ENCODE measurements around the gene CLSTN1.
"Not testable (repeated sequence)": the region's sequence is repeated elsewhere in the genome, so short reads cannot be mapped to it uniquely, and the experiment has no call there.

Gene CLSTN1

GRCh38 chr1:9808459-9808858 is 15.3 kb downstream of the CLSTN1 start:
- no peak for DNase-seq (ENCODE audit: low spot score)
- ChIA-PET CTCF (no interaction called here), POLR2A (ENCODE audit: low non-redundant PET) (no interaction called here)
- peak overlapping the region; percentile 63 for H3K27ac ChIP-seq
- no peak for TF ChIP-seq CTCF (conservative IDR thresholded peaks at IDR 0.05; ENCODE audit: low read depth)

GRCh38 chr1:9807541-9807940 is 16.2 kb downstream of the CLSTN1 start:
- TF ChIP-seq CTCF (conservative IDR thresholded peaks at IDR 0.05; ENCODE audit: low read depth) = no peak
- DNase-seq (ENCODE audit: low spot score) = no peak
- CTCF ChIA-PET = no interaction called here
- peak overlapping the region; percentile 47 for H3K27ac ChIP-seq
- POLR2A ChIA-PET (ENCODE audit: low non-redundant PET) = no interaction called here

- DNase-seq (ENCODE audit: low spot score); POLR2A ChIA-PET (ENCODE audit: low non-redundant PET); CTCF ChIA-PET: not testable (repeated sequence)
- H3K27ac ChIP-seq = peak overlapping the region; percentile 85
These were observed 17.8 kb downstream of the CLSTN1 start for GRCh38 chr1:9805972-9806371.

GRCh38 chr1:9805006-9805508 is 18.7 kb downstream of the CLSTN1 start:
- TF ChIP-seq CTCF (conservative IDR thresholded peaks at IDR 0.05; ENCODE audit: low read depth) = no peak
- ChIA-PET CTCF (interaction anchor here (0.7 kb wide), 1 partner anchor 71 kb away, joined by 6 read pairs; no protein-coding TSS in a partner anchor), POLR2A (ENCODE audit: low non-redundant PET) (interaction anchor here (0.6 kb wide), 1 partner anchor 24 kb away, joined by 4 read pairs; no protein-coding TSS in a partner anchor)
- no peak for DNase-seq (ENCODE audit: low spot score)
- peak overlapping the region; percentile 85 for H3K27ac ChIP-seq

GRCh38 chr1:9803003-9803918 is 20.5 kb downstream of the CLSTN1 start:
- DNase-seq (ENCODE audit: low spot score); POLR2A ChIA-PET (ENCODE audit: low non-redundant PET): not testable (repeated sequence)
- H3K27ac ChIP-seq = peak overlapping the region; percentile 41; the same call in 1 of the 2 replicates
- CTCF ChIA-PET = interaction anchor here (0.6 kb wide), 1 partner anchor 45 kb away, joined by 4 read pairs; no protein-coding TSS in a partner anchor

GRCh38 chr1:9801909-9802308 is 21.9 kb downstream of the CLSTN1 start:
- H3K27ac ChIP-seq = peak overlapping the region; percentile 35; the same call in 1 of the 2 replicates
- POLR2A ChIA-PET (ENCODE audit: low non-redundant PET) = no interaction called here
- CTCF ChIA-PET = no interaction called here
- no peak for DNase-seq (ENCODE audit: low spot score)
- no peak for TF ChIP-seq CTCF (conservative IDR thresholded peaks at IDR 0.05; ENCODE audit: low read depth)

- CTCF ChIA-PET = interaction anchor here (0.7 to 0.8 kb wide), 2 partner anchors 64 to 121 kb away, joined by 4 to 5 read pairs; no protein-coding TSS in a partner anchor
- peak overlapping the region; percentile 87 for H3K27ac ChIP-seq
- no peak for TF ChIP-seq CTCF (conservative IDR thresholded peaks at IDR 0.05; ENCODE audit: low read depth)
- POLR2A ChIA-PET (ENCODE audit: low non-redundant PET) = no interaction called here
- no peak for DNase-seq (ENCODE audit: low spot score)
These were observed 25.3 kb downstream of the CLSTN1 start for GRCh38 chr1:9798236-9799130.

Measured in RWPE1 (cell line).